HG03159 (cell line): ENCODE data around the gene KRTAP15-1.

Experiments used
- ATAC-seq: cut with Tn5 transposase; IDR thresholded peaks from one replicate; pipeline ENCODE4 v1.9.1; 2021; ENCODE audit warnings: mild to moderate bottlenecking, moderate library complexity; ENCODE audit not compliant: unreplicated experiment

KRTAP15-1 gene

DNA sequence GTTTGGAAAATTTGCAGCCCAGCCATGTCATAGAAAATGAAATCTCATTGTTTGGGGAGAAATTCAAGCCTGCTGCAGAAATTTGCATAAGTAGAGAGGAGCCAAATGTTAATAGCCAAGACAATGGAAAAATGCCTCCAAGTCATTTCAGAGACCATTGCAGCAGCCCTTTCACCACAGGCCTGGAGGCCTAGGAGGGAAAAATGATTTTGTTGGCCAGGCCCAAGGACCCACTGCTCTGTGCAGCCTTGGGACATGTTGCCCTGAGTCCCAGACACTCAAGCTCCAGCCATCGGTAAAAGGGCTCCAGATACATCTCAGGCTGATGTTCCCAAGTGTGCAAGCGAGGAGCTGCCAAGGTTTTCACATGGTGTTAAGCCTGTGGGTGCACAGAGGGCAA is 46.1 kb downstream of the KRTAP15-1 start:
- no peak for ATAC-seq

DNA sequence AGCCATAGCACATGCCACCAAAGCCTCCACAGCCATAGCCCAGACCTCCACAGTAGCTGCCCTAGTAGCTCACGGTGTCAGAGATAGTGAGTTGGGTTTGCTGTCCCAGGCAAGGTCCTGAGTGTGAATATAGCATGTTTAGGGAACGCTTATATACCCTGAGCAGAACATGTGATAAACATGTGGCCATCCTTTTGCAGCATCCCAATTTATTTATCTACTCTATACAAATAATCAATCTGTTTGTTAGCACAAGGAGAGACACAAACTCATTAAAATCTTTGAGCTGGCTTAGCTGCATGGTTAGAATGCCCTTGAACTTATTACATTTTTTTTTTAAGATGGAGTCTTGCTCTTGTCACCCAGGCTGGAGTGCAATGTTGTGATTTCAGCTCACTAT is 47.3 kb downstream of the KRTAP15-1 start, which contains the start of gene KRTAP19-2:
Gene KRTAP19-2, minus strand, starts transcription at position 101 of the 400 bp plus-strand sequence. Its CDS starts 88 bp downstream, at position 13.
- ATAC-seq: no peak
